GM12892 (cell line): ENCODE results near the gene RAP1GAP2.

Experiments
- DNase-seq: peaks from one replicate; pipeline ENCODE4 v3.0.0; 2011; ENCODE audit not compliant: insufficient read length
- FAIRE-seq: peaks from 2 replicates; lab custom pipeline; 2011; peaks lifted over from hg19 to GRCh38; lab: Jason Lieb, UNC
- POLR2A ChIP-seq: IDR thresholded peaks from 2 replicates; pipeline ENCODE4 v1.6.1; 2011; ENCODE audit warnings: low read depth, low read length, control low read depth
- POLR2AphosphoS5 ChIP-seq: IDR thresholded peaks from 2 replicates; pipeline ENCODE4 v1.6.1; 2011; ENCODE audit warnings: low read depth, low read length, control low read depth
- TAF1 ChIP-seq: IDR thresholded peaks from 2 replicates; pipeline ENCODE4 v1.6.1; 2011; ENCODE audit warnings: low read depth, mild to moderate bottlenecking, control low read depth, low read length, borderline replicate concordance

The RAP1GAP2 gene

GRCh38 chr17:2912754-2913153, 116.5 kb downstream of the RAP1GAP2 start:
- no peak for FAIRE-seq
- no peak for DNase-seq
- TF ChIP-seq POLR2A: no peak
- no peak for TF ChIP-seq POLR2AphosphoS5
- TF ChIP-seq TAF1: no peak

- TF ChIP-seq TAF1 (no peak), POLR2A (no peak), POLR2AphosphoS5 (no peak)
- FAIRE-seq (no peak), DNase-seq (no peak)
Observed at GRCh38 chr17:2916461-2916860, 120.2 kb downstream of the RAP1GAP2 start.

GRCh38 chr17:2921443-2921842, 125.2 kb downstream of the RAP1GAP2 start:
- TF ChIP-seq TAF1 (no peak), POLR2A (no peak), POLR2AphosphoS5 (no peak)
- DNase-seq (no peak), FAIRE-seq (no peak)

- TF ChIP-seq POLR2A (no peak), TAF1 (no peak), POLR2AphosphoS5 (no peak)
- FAIRE-seq (no peak), DNase-seq (no peak)
Observed at GRCh38 chr17:2924211-2924610, 128.0 kb downstream of the RAP1GAP2 start.

GRCh38 chr17:2925011-2925410, 128.8 kb downstream of the RAP1GAP2 start:
- TF ChIP-seq POLR2AphosphoS5 (no peak), POLR2A (no peak), TAF1 (no peak)
- FAIRE-seq (no peak), DNase-seq (no peak)

GRCh38 chr17:2926019-2926650, 129.9 kb downstream of the RAP1GAP2 start:
- no peak for FAIRE-seq
- no peak for DNase-seq
- TF ChIP-seq POLR2AphosphoS5 (no peak), POLR2A (no peak), TAF1 (no peak)

GRCh38 chr17:2928294-2928890, 132.2 kb downstream of the RAP1GAP2 start:
- DNase-seq: no peak
- no peak for TF ChIP-seq POLR2A
- no peak for TF ChIP-seq TAF1
- TF ChIP-seq POLR2AphosphoS5: no peak
- FAIRE-seq: no peak

- FAIRE-seq: no peak
Observed at GRCh38 chr17:2929881-2930533, 133.8 kb downstream of the RAP1GAP2 start.

GRCh38 chr17:2931876-2932275, 135.6 kb downstream of the RAP1GAP2 start:
- TF ChIP-seq TAF1 (no peak), POLR2A (no peak), POLR2AphosphoS5 (no peak)
- no peak for FAIRE-seq
- DNase-seq: no peak

More at GRCh38 chr17:2929881-2930533, 133.8 kb downstream of the RAP1GAP2 start:
- peak; percentile 49 for DNase-seq
- TF ChIP-seq POLR2A (no peak), POLR2AphosphoS5 (no peak), TAF1 (no peak)

- no peak for DNase-seq
- no peak for TF ChIP-seq TAF1
- no peak for TF ChIP-seq POLR2A
- TF ChIP-seq POLR2AphosphoS5: no peak
- FAIRE-seq: no peak
Observed at GRCh38 chr17:2932946-2933345, 136.7 kb downstream of the RAP1GAP2 start.

- no peak for DNase-seq
- no peak for FAIRE-seq
- TF ChIP-seq POLR2AphosphoS5: no peak
- no peak for TF ChIP-seq TAF1
- no peak for TF ChIP-seq POLR2A
Observed at GRCh38 chr17:2933606-2934005, 137.4 kb downstream of the RAP1GAP2 start.
